ENCODE data around the gene NAV2. TPM values are rescaled to one million over a fixed set of nuclear protein-coding genes. Genes with fewer than 3 reads are reported as not detected.

The NAV2 gene
- total RNA-seq, 2 experiments from 2014 or later: 0.26 to 0.67 TPM

DNA sequence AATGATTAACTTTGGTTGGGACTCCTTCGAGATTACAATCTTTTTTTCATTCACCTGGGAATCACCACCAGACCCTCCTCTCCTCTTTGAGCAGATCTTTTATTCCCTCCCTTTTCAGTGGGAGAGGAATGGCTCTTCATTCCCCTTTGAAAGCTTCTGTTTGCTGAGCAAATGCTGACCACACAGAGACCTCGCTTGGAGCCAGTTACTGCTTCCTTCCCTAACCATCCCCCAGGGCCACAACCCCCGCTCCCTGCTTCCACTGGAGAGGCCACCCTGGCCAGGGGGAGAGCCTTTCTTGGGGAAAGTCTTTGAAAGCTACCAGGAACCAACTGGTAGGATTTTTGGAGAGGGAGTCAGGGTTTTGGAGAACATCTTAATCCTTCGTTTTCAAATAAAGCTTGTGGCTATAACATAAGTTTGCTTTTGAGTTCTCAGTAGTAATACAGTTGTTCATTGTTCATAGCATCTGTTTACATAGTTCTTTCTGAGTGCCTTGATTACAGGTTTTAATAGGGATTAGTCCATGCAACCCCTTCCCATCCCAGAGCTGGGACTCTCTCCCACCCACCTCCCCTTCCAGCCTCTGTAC, 309.2 kb downstream of the NAV2 start:
- Mint-ChIP-seq H3K27ac (no peak overlapping the region), H3K9me3 (ENCODE audit: low read depth) (no peaks in the 10 kb centered on the region), H3K4me3 (no peak overlapping the region), H3K36me3 (no peaks in the 10 kb centered on the region), H3K4me1 (no peaks in the 10 kb centered on the region), H3K27me3 (no peaks in the 10 kb centered on the region)
- CTCF ChIA-PET: no interaction called here
- no peak for ATAC-seq
- no peak for DNase-seq

GRCh38 chr11:20022363-20023081, 309.9 kb downstream of the NAV2 start:
- peaks cover 3% of the 10 kb centered on the region for H3K27me3 Mint-ChIP-seq
- no peaks in the 10 kb centered on the region for H3K9me3 Mint-ChIP-seq (ENCODE audit: low read depth)
- H3K4me1 Mint-ChIP-seq: no peaks in the 10 kb centered on the region
- ATAC-seq (no peak), DNase-seq (no peak)
- CTCF ChIA-PET: no interaction called here
- H3K36me3 Mint-ChIP-seq: no peaks in the 10 kb centered on the region
- H3K27ac Mint-ChIP-seq: no peak overlapping the region
- H3K4me3 Mint-ChIP-seq: no peak overlapping the region

- ATAC-seq (no peak), DNase-seq (no peak)
- Mint-ChIP-seq H3K9me3 (ENCODE audit: low read depth) (no peaks in the 10 kb centered on the region), H3K4me1 (no peaks in the 10 kb centered on the region), H3K27me3 (peaks cover 3% of the 10 kb centered on the region), H3K4me3 (no peak overlapping the region), H3K27ac (no peak overlapping the region), H3K36me3 (no peaks in the 10 kb centered on the region)
- CTCF ChIA-PET: no interaction called here
Measured at GRCh38 chr11:20023082-20023426, 310.4 kb downstream of the NAV2 start.

DNA sequence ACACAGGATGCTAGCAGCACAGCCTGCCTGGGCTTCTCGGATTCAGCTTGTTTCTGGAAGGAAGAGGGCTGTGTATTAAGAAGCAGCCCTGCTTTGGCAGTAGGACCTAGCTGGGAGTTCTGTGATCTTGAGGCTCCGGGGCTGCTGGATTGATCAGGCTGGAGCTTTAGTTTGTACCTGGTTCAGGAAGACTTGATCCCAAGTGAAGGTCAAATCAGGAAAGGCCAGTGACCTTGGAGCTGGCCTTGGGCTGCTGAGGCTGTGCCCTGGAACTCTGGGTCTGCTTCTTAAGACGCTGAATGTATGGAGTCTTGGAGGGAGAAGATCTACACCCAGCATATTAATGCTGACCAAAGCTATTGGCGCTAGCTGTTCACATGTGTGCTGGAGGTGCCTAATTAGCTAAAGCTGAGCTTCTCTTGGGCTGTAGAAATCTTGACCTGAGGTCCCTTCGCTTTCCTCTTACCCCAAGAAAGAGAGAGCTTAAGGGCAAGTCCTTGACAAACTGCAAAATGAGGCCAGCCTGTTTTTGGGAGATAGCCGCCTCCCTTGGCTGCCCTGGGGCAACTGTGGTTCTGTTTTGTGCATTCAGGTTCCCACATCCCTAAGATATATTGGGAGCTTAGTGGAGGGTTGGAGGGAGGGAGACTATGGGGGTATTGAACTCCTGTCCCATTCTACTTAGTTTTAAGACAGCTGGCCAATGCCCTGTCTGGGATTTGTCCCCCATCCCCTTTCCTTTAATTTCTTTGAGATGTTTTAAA, 311.7 kb downstream of the NAV2 start:
- H3K4me3 Mint-ChIP-seq: no peak overlapping the region
- DNase-seq (no peak), ATAC-seq (no peak)
- H3K36me3 Mint-ChIP-seq: no peaks in the 10 kb centered on the region
- H3K27me3 Mint-ChIP-seq: peaks cover 6% of the 10 kb centered on the region
- no peaks in the 10 kb centered on the region for H3K4me1 Mint-ChIP-seq
- CTCF ChIA-PET: interaction anchor here (1.0 kb wide), 1 partner anchor 105 kb away, joined by 4 read pairs; no protein-coding TSS in a partner anchor
- no peak overlapping the region for H3K27ac Mint-ChIP-seq
- no peaks in the 10 kb centered on the region for H3K9me3 Mint-ChIP-seq (ENCODE audit: low read depth)

GRCh38 chr11:20025332-20025840, 312.7 kb downstream of the NAV2 start:
- H3K36me3 Mint-ChIP-seq: no peaks in the 10 kb centered on the region
- CTCF ChIA-PET: no interaction called here
- ATAC-seq: no peak
- no peak for DNase-seq
- H3K27me3 Mint-ChIP-seq: peaks cover 9% of the 10 kb centered on the region
- no peaks in the 10 kb centered on the region for H3K9me3 Mint-ChIP-seq (ENCODE audit: low read depth)
- H3K4me1 Mint-ChIP-seq: no peaks in the 10 kb centered on the region
- H3K27ac Mint-ChIP-seq: no peak overlapping the region
- H3K4me3 Mint-ChIP-seq: no peak overlapping the region

DNA sequence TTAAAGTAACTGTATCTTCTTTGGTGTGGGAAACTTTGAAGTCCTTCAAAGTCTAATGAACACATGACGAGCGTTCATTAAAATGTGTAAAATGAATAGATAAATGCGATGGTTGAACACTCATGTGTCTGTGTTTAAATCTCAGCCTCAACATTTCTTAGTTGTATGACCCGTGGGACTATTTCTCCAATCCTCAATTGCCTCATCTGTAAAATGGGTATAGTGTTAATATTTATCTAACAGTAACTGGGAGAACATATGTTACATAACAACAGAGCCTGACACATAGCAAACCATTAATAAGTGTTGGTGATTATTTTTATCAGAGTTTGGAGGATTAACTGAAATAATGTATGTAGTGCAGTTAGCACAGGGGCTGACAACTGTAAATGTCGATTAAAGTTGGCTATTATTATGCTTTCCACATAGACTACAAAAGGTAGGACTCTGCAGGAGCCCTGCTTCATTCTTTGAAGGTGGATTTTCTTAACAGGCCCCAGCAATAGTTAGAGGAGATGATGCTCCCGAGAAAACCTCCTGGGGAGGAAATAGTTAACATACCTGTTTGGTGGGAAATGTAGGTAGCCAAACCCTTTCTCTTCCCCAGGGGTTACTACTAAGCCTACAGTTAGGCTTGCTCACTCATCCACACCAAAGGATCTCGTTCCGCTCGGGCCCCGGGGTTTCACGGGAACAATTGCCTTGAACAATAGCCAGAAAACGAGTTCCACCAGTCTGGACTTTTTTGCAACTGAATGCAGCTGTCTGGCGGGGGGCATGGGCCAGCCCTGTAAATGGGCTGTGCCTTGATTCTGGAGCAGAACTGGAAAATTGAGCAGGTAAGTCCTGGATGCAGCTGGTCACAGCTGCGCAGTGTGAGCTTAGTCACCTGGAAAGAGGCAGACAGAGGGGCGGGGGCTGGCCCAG, 314.3 kb downstream of the NAV2 start:
- Mint-ChIP-seq H3K36me3 (no peaks in the 10 kb centered on the region), H3K27ac (no peak overlapping the region), H3K4me3 (no peak overlapping the region), H3K27me3 (peaks cover 17% of the 10 kb centered on the region), H3K4me1 (no peaks in the 10 kb centered on the region), H3K9me3 (ENCODE audit: low read depth) (no peaks in the 10 kb centered on the region)
- DNase-seq: no peak
- CTCF ChIA-PET: no interaction called here
- no peak for ATAC-seq

GRCh38 chr11:20027556-20028013, 314.9 kb downstream of the NAV2 start:
- Mint-ChIP-seq H3K27ac (no peak overlapping the region), H3K27me3 (peaks cover 17% of the 10 kb centered on the region)
- CTCF ChIA-PET: no interaction called here

DNA sequence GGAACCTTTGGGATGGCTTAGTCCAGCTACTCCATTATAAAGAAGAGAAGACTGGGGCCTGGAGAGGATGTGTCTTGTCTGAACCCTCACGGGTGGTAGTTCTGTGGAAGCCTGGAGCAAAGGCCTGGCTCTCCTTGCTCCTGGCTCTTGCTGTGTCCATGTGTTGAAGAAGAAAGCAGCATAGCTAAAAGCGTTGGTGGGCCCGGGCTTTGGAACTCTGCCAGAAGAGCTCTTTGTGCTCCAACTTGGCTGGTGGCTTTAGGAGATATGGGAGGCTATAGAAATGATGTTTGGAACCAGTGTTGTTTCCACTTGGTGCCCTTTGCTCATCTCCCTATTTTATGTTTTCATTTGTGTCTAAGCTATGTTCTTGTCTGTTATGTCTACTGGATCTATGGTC, 316.6 kb downstream of the NAV2 start:
- DNase-seq (no peak), ATAC-seq (no peak)
- Mint-ChIP-seq H3K36me3 (no peaks in the 10 kb centered on the region), H3K4me3 (no peak overlapping the region), H3K9me3 (ENCODE audit: low read depth) (no peaks in the 10 kb centered on the region), H3K27me3 (peaks cover 19% of the 10 kb centered on the region), H3K27ac (no peak overlapping the region), H3K4me1 (no peaks in the 10 kb centered on the region)
- CTCF ChIA-PET: no interaction called here

More at GRCh38 chr11:20027556-20028013, 314.9 kb downstream of the NAV2 start:
- DNase-seq (no peak), ATAC-seq (no peak)
- Mint-ChIP-seq H3K36me3 (no peaks in the 10 kb centered on the region), H3K4me1 (no peaks in the 10 kb centered on the region), H3K9me3 (ENCODE audit: low read depth) (no peaks in the 10 kb centered on the region), H3K4me3 (no peak overlapping the region)

GRCh38 chr11:20030472-20030871, 317.8 kb downstream of the NAV2 start:
- H3K27me3 Mint-ChIP-seq: peaks cover 19% of the 10 kb centered on the region
- CTCF ChIA-PET: no interaction called here
- DNase-seq: no peak
- no peak overlapping the region for H3K4me3 Mint-ChIP-seq
- no peak overlapping the region for H3K27ac Mint-ChIP-seq
- no peaks in the 10 kb centered on the region for H3K36me3 Mint-ChIP-seq
- no peaks in the 10 kb centered on the region for H3K9me3 Mint-ChIP-seq (ENCODE audit: low read depth)
- H3K4me1 Mint-ChIP-seq: no peaks in the 10 kb centered on the region
- ATAC-seq: no peak

DNA sequence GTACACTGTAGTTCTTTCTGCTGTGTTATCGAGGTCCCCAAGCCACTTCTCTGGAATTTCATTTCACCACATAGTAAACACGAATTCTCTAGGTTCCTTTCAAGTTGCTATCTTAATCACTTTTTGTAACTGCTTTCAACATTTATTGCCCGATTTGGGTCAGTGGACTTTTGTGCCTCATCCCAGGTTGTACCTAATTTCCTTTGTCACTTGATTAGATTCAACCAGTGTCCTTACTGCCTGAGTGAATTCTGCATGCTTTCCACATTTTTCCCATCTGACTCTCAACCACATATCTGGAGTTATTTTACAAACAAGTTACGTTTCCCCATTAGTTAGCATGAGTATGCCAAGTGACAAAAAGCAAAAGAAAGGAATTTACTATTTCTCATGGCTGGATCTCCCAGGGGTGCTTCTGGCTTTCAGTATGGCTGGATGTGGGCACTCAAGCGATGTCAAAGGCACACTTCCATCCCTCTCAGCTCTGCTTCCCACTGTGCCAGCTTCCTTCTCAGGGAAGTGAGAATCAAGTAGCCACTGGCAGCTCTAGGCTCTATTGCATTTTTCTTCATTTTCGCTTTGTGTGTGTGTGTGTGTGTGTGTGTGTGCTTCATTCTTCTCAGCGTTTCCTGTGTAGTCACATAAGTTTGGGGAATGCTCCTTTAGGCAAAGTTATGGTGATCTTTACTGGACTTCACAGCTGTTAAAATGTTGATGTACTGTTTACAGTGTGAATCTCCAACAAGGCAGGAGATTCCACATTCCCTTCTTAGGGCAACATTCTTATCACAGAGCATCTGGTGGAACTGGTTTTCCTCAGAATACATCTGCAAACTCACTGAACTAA, 318.7 kb downstream of the NAV2 start:
- no peak for ATAC-seq
- Mint-ChIP-seq H3K4me3 (no peak overlapping the region), H3K36me3 (no peaks in the 10 kb centered on the region), H3K27ac (no peak overlapping the region), H3K27me3 (peaks cover 19% of the 10 kb centered on the region), H3K4me1 (no peaks in the 10 kb centered on the region), H3K9me3 (ENCODE audit: low read depth) (no peaks in the 10 kb centered on the region)
- CTCF ChIA-PET: no interaction called here
- DNase-seq: no peak

DNA sequence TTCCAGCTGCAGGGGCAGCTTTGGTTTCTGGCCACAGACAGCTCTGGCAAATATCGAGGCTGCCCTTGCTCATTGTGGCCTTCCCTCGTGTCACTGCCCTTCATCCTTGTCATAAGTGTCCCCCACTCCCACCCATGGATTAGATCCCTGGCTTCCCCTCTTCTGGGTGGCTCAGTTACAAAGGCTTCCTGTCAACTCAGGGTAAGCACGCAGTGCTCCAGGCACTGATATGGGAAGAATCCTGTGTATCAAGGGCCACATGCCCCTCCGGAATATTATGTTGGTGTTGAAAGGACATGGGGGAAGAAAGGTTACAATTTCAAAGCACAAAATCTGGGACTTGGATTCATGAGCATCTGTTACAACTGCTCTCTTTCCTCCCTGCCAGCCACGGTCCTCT, 319.5 kb downstream of the NAV2 start:
- DNase-seq: no peak
- peaks cover 20% of the 10 kb centered on the region for H3K27me3 Mint-ChIP-seq
- H3K27ac Mint-ChIP-seq: no peak overlapping the region
- CTCF ChIA-PET: no interaction called here
- no peaks in the 10 kb centered on the region for H3K9me3 Mint-ChIP-seq (ENCODE audit: low read depth)
- no peak overlapping the region for H3K4me3 Mint-ChIP-seq
- no peaks in the 10 kb centered on the region for H3K4me1 Mint-ChIP-seq
- no peak for ATAC-seq
- H3K36me3 Mint-ChIP-seq: no peaks in the 10 kb centered on the region

GRCh38 chr11:20032577-20033260, 320.1 kb downstream of the NAV2 start:
- H3K4me1 Mint-ChIP-seq: no peaks in the 10 kb centered on the region
- DNase-seq (no peak), ATAC-seq (no peak)
- no peaks in the 10 kb centered on the region for H3K36me3 Mint-ChIP-seq
- CTCF ChIA-PET: no interaction called here
- H3K27ac Mint-ChIP-seq: no peak overlapping the region
- no peak overlapping the region for H3K4me3 Mint-ChIP-seq
- peaks cover 19% of the 10 kb centered on the region for H3K27me3 Mint-ChIP-seq
- no peaks in the 10 kb centered on the region for H3K9me3 Mint-ChIP-seq (ENCODE audit: low read depth)

Measured in activated CD8-positive, alpha-beta memory T cell treated with anti-CD3 and anti-CD28 coated beads, Interleukin-2, amount 10 ng/mL, durations not matched to agents 7 days and 5 days (primary cell).